Upper lobe of left lung (tissue), 4 donors: ENCODE data around the gene GNA12.

Experiments used
- POLR2A ChIP-seq, 4 donors: fragments of 450-650 bp; IDR thresholded peaks; one replicate each; pipeline ENCODE4 v1.5.1; 2016 to 2017; ENCODE audit warnings: antibody characterized with exemption in 4 of 4, mild to moderate bottlenecking in 2 of 4
- POLR2AphosphoS5 ChIP-seq, 2 donors: sonication (generic); formaldehyde crosslinking; IDR thresholded peaks; one replicate each; pipeline ENCODE4 v1.5.1; 2017; ENCODE audit warnings: antibody characterized with exemption in 2 of 2
- TF ChIP-seq, protein P1 (sequence below), 6 experiments: fragments of 450-650 bp in 4 of 6; fragments of 200-600 bp in 2 of 6; sonication (generic) in 2 of 6; IDR thresholded peaks; one replicate each; pipeline ENCODE4 v1.5.1; 2016 to 2019; ENCODE audit warnings: antibody characterized with exemption in 6 of 6

DNA sequence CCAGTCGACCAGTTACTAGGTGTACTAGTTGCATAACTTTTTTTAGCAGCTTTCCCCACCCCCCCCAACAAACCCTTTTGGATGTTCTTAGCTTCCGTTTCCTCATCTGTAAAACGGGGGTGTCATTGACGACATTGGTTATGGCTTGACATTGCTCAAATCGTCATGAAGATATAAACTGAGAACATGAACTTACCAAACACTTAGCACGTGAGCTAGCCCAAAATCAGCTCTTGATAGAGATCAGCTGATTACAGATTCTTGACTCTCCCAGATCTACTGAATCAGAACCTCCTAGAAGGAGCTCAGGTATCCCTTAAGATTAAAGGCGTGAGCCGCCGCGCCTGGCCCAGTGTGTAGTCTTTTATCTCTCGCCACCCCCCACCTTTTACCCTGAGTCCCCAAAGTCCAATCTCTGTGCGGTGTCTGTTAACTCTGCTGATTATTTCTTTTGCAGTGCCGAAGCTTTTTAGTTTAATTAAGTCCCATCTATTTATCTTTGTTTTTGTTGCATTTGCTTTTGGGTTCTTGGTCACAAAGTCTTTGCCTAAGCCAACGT, 1.0 kb upstream of the GNA12 start:
- TF ChIP-seq, protein P1, sequence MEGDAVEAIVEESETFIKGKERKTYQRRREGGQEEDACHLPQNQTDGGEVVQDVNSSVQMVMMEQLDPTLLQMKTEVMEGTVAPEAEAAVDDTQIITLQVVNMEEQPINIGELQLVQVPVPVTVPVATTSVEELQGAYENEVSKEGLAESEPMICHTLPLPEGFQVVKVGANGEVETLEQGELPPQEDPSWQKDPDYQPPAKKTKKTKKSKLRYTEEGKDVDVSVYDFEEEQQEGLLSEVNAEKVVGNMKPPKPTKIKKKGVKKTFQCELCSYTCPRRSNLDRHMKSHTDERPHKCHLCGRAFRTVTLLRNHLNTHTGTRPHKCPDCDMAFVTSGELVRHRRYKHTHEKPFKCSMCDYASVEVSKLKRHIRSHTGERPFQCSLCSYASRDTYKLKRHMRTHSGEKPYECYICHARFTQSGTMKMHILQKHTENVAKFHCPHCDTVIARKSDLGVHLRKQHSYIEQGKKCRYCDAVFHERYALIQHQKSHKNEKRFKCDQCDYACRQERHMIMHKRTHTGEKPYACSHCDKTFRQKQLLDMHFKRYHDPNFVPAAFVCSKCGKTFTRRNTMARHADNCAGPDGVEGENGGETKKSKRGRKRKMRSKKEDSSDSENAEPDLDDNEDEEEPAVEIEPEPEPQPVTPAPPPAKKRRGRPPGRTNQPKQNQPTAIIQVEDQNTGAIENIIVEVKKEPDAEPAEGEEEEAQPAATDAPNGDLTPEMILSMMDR (IDR thresholded peaks at IDR 0.05), result no peak
- TF ChIP-seq POLR2AphosphoS5 (IDR thresholded peaks at IDR 0.05) (no peak), POLR2A (IDR thresholded peaks at IDR 0.05) (no peak)
